OCI-LY7 (cell line): ENCODE data around the gene ARL6IP6.

ENCODE experiments used
- CTCF ChIP-seq: fragments of 200-600 bp; sonication (generic); conservative IDR thresholded peaks from 2 replicates; pipeline ENCODE4 v1.5.1; 2014; ENCODE audit warnings: mild to moderate bottlenecking, antibody characterized with exemption, low read length, moderate library complexity, mixed read lengths
- EZH2phosphoT487 ChIP-seq: fragments of 200-600 bp; sonication (generic); IDR thresholded peaks from 2 replicates; pipeline ENCODE4 v1.6.1; 2018; ENCODE audit warnings: low read depth, borderline replicate concordance, mild to moderate bottlenecking, mixed run types, antibody characterized with exemption, low read length, moderate library complexity, mixed read lengths

GRCh38 chr2:152695763-152696162 lies 22.7 kb upstream of the ARL6IP6 start:
- no peak for TF ChIP-seq CTCF
- no peak for TF ChIP-seq EZH2phosphoT487
